ENCODE results near the gene RGS7.

DNA sequence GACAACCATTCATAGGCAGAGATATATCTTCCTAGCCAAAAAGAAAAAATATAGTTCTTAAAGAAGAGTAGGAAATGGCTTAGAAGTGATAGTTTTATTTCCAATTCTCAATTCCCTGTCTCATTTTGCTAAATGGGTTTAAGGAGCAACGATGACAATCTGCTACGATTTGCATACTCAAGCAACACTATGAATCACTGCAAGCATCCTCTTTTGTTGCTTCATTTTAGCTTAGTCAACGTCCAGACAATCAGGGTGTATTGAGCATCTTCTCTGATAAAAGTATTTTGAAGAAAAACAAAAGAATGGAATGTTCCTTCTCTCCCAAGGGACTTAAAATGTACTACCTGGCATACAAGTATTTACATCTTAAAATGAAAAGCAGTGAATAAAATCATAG, 80.6 kb downstream of the RGS7 start:
- TF ChIP-seq CTCF (conservative IDR thresholded peaks at IDR 0.05; ENCODE audit: low read length) (no peak), EZH2phosphoT487 (IDR thresholded peaks at IDR 0.05; ENCODE audit: borderline replicate concordance, low read depth, low read length) (no peak)
